Activated CD4-positive, alpha-beta T cell treated with anti-CD3 and anti-CD28 coated beads for 36 hours (primary cell): Measurements from ENCODE around the gene KRTAP10-10. TPM values are rescaled to one million over a fixed set of nuclear protein-coding genes. Genes with fewer than 3 reads are reported as not detected.
"Not testable (repeated sequence)": the region's sequence is repeated elsewhere in the genome, so short reads cannot be mapped to it uniquely, and the experiment has no call there.

Experiments used
- ATAC-seq: fragments of 200-7000 bp; cut with Tn5 transposase; one replicate; pipeline ENCODE4 v1.10.0; 2021; ENCODE audit warnings: mild to moderate bottlenecking, moderate library complexity
- CTCF ChIA-PET: fragments of 350-600 bp; sonication (Branson Sonifier 250); formaldehyde crosslinking; loops from one replicate; lab custom pipeline; 2021; ENCODE audit warnings: antibody characterized with exemption; lab: Charles Lee
- POLR2A ChIA-PET: fragments of 350-600 bp; sonication (Branson Sonifier 250); formaldehyde crosslinking; loops from one replicate; lab custom pipeline; 2021; ENCODE audit warnings: antibody characterized with exemption, inconsistent platforms; lab: Charles Lee
- DNase-seq: peaks from one replicate; pipeline ENCODE4 v3.0.0-alpha.2; 2020
- H3K27ac Mint-ChIP-seq: one replicate; pipeline ENCODE4 v1.8.0; 2021; ENCODE audit warnings: mixed read lengths
- H3K27me3 Mint-ChIP-seq: one replicate; pipeline ENCODE4 v1.8.0; 2021; ENCODE audit warnings: mixed read lengths
- H3K36me3 Mint-ChIP-seq: one replicate; pipeline ENCODE4 v1.8.0; 2021; ENCODE audit warnings: low read depth, mixed read lengths
- H3K4me1 Mint-ChIP-seq: one replicate; pipeline ENCODE4 v1.8.0; 2021; ENCODE audit warnings: mixed read lengths
- H3K4me3 Mint-ChIP-seq: one replicate; pipeline ENCODE4 v1.8.0; 2021; ENCODE audit warnings: mild to moderate bottlenecking, moderate library complexity, mixed read lengths
- H3K9me3 Mint-ChIP-seq: one replicate; pipeline ENCODE4 v1.8.0; 2021; ENCODE audit warnings: low read depth, mixed read lengths
- intact Hi-C, 2 experiments: fragments of 100-400 bp; cut with DNase I in 1 of 2; cut with micrococcal nuclease in 1 of 2; formaldehyde crosslinking; loops; one replicate each; pipeline versions ENCODE4 v1.14.2 to v1.15.1; 2022 to 2024; cut with DNase I, micrococcal nuclease
- total RNA-seq, 2 experiments: library from RNA; stranded (reverse); gene quantifications; one replicate each; pipeline ENCODE4 v1.2.3, GENCODE V29; 2021

Gene KRTAP10-10
- total RNA-seq, 2 experiments from 2014 or later, result not detected

GRCh38 chr21:44630440-44630839 lies 6.7 kb upstream of the KRTAP10-10 start:
- no peak for DNase-seq
- Mint-ChIP-seq H3K4me1 (peaks cover 21% of the 10 kb centered on the region), H3K4me3 (no peak overlapping the region), H3K36me3 (peaks cover 5% of the 10 kb centered on the region), H3K9me3 (peaks cover 28% of the 10 kb centered on the region), H3K27me3 (no peaks in the 10 kb centered on the region), H3K27ac (peak overlapping the region; percentile 27)
- no peak for ATAC-seq
- ChIA-PET CTCF (no interaction called here), POLR2A (no interaction called here)
- intact Hi-C loops, result no loop called here

DNA sequence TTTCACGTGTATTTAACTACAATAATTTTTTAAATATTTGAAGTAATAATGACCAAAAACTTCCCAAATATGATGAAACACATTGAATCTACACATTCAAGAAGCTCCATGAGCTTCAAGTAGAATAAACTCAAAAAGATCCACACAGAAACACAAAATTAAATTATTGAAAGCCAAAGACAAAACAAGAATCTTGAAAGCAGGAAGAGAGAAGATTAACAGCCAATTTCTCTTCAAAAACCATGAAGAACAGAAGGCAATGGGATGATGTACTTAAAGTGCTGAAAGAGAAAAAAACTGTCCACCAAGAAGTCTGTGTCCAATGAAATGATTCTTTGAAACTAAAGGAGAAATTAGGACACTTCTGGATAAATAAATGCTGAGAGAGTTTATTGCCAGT lies 5.1 kb upstream of the KRTAP10-10 start:
- intact Hi-C loops, result no loop called here
- H3K4me3 Mint-ChIP-seq, result no peak overlapping the region

GRCh38 chr21:44636209-44637017 lies 743 bp upstream of the KRTAP10-10 start:
- DNase-seq (no peak), ATAC-seq (no peak)
- peaks cover 19% of the 10 kb centered on the region for H3K9me3 Mint-ChIP-seq
- CTCF ChIA-PET, result no interaction called here
- H3K27me3 Mint-ChIP-seq, result no peaks in the 10 kb centered on the region
- no peak overlapping the region for H3K4me3 Mint-ChIP-seq
- no peaks in the 10 kb centered on the region for H3K4me1 Mint-ChIP-seq
- POLR2A ChIA-PET, result no interaction called here
- no peak overlapping the region for H3K27ac Mint-ChIP-seq
- peaks cover 6% of the 10 kb centered on the region for H3K36me3 Mint-ChIP-seq
- intact Hi-C loops, result no loop called here

More for the DNA sequence above, 5.1 kb upstream of the KRTAP10-10 start:
- no peaks in the 10 kb centered on the region for H3K27me3 Mint-ChIP-seq
- H3K9me3 Mint-ChIP-seq, result peaks cover 28% of the 10 kb centered on the region
- no peak for ATAC-seq
- no peak overlapping the region for H3K27ac Mint-ChIP-seq
- CTCF ChIA-PET, result interaction anchor here (1.5 kb wide), 1 partner anchor 11 kb away, joined by 4 read pairs; no protein-coding TSS in a partner anchor
- POLR2A ChIA-PET, result no interaction called here
- H3K4me1 Mint-ChIP-seq, result peaks cover 21% of the 10 kb centered on the region
- peaks cover 5% of the 10 kb centered on the region for H3K36me3 Mint-ChIP-seq
- no peak for DNase-seq

- DNase-seq, H3K4me3 Mint-ChIP-seq, ATAC-seq, POLR2A ChIA-PET, H3K27ac Mint-ChIP-seq, H3K27me3 Mint-ChIP-seq, intact Hi-C loops, H3K4me1 Mint-ChIP-seq, H3K36me3 Mint-ChIP-seq, CTCF ChIA-PET: not testable (repeated sequence)
- peaks cover 18% of the 10 kb centered on the region for H3K9me3 Mint-ChIP-seq
These were observed 744 bp downstream of the KRTAP10-10 start for GRCh38 chr21:44637851-44638348.

- CTCF ChIA-PET, H3K4me1 Mint-ChIP-seq, ATAC-seq, H3K27ac Mint-ChIP-seq, POLR2A ChIA-PET, intact Hi-C loops, H3K27me3 Mint-ChIP-seq, H3K4me3 Mint-ChIP-seq, H3K36me3 Mint-ChIP-seq, DNase-seq: not testable (repeated sequence)
- peaks cover 20% of the 10 kb centered on the region for H3K9me3 Mint-ChIP-seq
These were observed 1.6 kb downstream of the KRTAP10-10 start for GRCh38 chr21:44638506-44639330.

DNA sequence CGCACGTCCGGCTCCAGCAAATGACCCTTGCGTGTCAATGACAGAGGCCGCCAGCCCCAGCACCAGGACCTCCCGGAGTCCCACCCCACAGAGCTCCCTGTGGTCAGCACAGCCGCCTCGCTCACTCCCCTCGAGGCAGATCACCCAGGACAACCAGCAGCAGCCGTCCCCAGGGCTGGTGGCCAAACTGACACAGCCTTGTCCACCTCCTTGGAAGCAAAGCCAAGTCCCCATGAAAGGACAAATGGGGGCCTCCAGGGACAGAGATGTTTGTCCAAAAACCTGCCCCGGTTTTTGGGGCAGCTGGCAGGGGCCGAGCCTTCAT lies 2.1 kb downstream of the KRTAP10-10 start:
- Mint-ChIP-seq H3K4me3 (no peak overlapping the region), H3K9me3 (peaks cover 24% of the 10 kb centered on the region), H3K27me3 (no peaks in the 10 kb centered on the region), H3K27ac (no peak overlapping the region), H3K4me1 (no peaks in the 10 kb centered on the region), H3K36me3 (peaks cover 6% of the 10 kb centered on the region)
- ChIA-PET POLR2A (no interaction called here), CTCF (no interaction called here)
- intact Hi-C loops, result no loop called here
- ATAC-seq, result no peak
- DNase-seq, result no peak

- intact Hi-C loops, result no loop called here
- H3K27ac Mint-ChIP-seq, result no peak overlapping the region
These were observed 3.6 kb downstream of the KRTAP10-10 start for GRCh38 chr21:44640761-44641160.

GRCh38 chr21:44643741-44644310 lies 6.7 kb downstream of the KRTAP10-10 start:
- H3K9me3 Mint-ChIP-seq, result peaks cover 32% of the 10 kb centered on the region
- no peak overlapping the region for H3K27ac Mint-ChIP-seq
- peaks cover 14% of the 10 kb centered on the region for H3K36me3 Mint-ChIP-seq
- H3K27me3 Mint-ChIP-seq, result no peaks in the 10 kb centered on the region
- CTCF ChIA-PET, result no interaction called here
- POLR2A ChIA-PET, result no interaction called here
- intact Hi-C loops, result no loop called here
- DNase-seq (no peak), ATAC-seq (no peak)
- no peak overlapping the region for H3K4me3 Mint-ChIP-seq
- no peaks in the 10 kb centered on the region for H3K4me1 Mint-ChIP-seq

More at GRCh38 chr21:44640761-44641160, 3.6 kb downstream of the KRTAP10-10 start:
- H3K27me3 Mint-ChIP-seq, result no peaks in the 10 kb centered on the region
- CTCF ChIA-PET, result no interaction called here
- DNase-seq (no peak), ATAC-seq (no peak)
- POLR2A ChIA-PET, result no interaction called here
- H3K9me3 Mint-ChIP-seq, result peaks cover 32% of the 10 kb centered on the region
- no peaks in the 10 kb centered on the region for H3K4me1 Mint-ChIP-seq
- peaks cover 12% of the 10 kb centered on the region for H3K36me3 Mint-ChIP-seq
- H3K4me3 Mint-ChIP-seq, result no peak overlapping the region

DNA sequence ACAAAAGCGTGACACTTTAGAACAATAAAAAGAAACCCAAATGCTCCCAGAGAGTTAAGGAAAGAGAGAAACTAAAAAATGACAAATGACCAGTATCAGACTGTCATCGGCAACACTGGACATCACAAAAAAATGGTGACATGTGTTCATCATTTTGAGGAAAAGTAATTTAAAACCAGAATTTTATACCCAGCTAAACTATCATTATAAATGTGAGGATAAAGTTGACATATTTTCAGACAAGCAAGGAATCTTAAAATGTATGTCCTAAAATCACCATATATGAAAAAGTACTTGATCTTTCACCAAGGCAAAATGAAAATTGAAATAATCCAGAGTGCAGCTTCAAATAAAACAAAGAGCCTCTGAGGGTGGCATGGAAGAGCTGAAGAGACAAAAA lies 7.7 kb downstream of the KRTAP10-10 start:
- H3K27me3 Mint-ChIP-seq, result no peaks in the 10 kb centered on the region
- no peaks in the 10 kb centered on the region for H3K4me1 Mint-ChIP-seq
- no peak overlapping the region for H3K4me3 Mint-ChIP-seq
- POLR2A ChIA-PET, result no interaction called here
- CTCF ChIA-PET, result no interaction called here
- H3K36me3 Mint-ChIP-seq, result peaks cover 14% of the 10 kb centered on the region
- intact Hi-C loops, result no loop called here
- ATAC-seq (no peak), DNase-seq (no peak)
- H3K27ac Mint-ChIP-seq, result no peak overlapping the region
- H3K9me3 Mint-ChIP-seq, result peaks cover 32% of the 10 kb centered on the region

DNA sequence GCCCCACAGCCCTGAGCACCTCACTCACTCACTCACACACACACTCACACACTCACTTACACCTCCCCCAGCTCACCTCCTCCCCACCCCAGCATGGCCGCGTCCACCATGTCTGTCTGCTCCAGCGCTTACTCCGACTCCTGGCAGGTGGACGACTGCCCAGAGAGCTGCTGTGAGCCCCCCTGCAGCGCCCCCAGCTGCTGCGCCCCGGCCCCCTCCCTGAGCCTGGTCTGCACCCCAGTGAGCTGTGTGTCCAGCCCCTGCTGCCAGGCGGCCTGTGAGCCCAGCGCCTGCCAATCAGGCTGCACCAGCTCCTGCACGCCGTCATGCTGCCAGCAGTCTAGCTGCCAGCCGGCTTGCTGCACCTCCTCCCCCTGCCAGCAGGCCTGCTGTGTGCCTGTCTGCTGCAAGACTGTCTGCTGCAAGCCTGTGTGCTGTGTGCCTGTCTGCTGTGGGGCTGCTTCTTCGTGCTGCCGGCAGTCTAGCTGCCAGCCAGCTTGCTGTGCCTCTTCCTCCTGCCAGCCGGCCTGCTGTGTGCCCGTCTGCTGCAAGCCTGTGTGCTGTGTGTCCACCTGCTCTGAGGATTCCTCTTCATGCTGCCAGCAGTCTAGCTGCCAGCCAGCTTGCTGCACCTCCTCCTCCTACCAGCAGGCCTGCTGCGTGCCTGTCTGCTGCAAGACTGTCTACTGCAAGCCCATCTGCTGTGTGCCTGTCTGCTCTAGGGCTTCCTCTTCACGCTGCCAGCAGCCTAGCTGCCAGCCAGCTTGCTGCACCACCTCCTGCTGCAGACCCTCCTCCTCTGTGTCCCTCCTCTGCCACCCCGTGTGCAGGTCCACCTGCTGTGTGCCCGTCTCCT lies 9.4 kb downstream of the KRTAP10-10 start, which contains the start of gene KRTAP10-11:
Gene KRTAP10-11, plus strand, starts transcription at position 49 of the 856 bp plus-strand sequence. Its CDS starts 45 bp downstream, at position 94.
- CTCF ChIA-PET, intact Hi-C loops, ATAC-seq, H3K4me1 Mint-ChIP-seq, DNase-seq, H3K4me3 Mint-ChIP-seq, H3K27me3 Mint-ChIP-seq, H3K27ac Mint-ChIP-seq, POLR2A ChIA-PET: not testable (repeated sequence)
- H3K36me3 Mint-ChIP-seq, result peaks cover 12% of the 10 kb centered on the region
- peaks cover 26% of the 10 kb centered on the region for H3K9me3 Mint-ChIP-seq

GRCh38 chr21:44647222-44647552 lies 10.0 kb downstream of the KRTAP10-10 start:
- no peak for ATAC-seq
- POLR2A ChIA-PET, result no interaction called here
- H3K36me3 Mint-ChIP-seq, result peaks cover 12% of the 10 kb centered on the region
- CTCF ChIA-PET, result no interaction called here
- H3K4me1 Mint-ChIP-seq, result no peaks in the 10 kb centered on the region
- no peak overlapping the region for H3K27ac Mint-ChIP-seq
- H3K9me3 Mint-ChIP-seq, result peaks cover 23% of the 10 kb centered on the region
- H3K4me3 Mint-ChIP-seq, result no peak overlapping the region
- no peaks in the 10 kb centered on the region for H3K27me3 Mint-ChIP-seq
- no peak for DNase-seq
- intact Hi-C loops, result no loop called here
